GM18505 (cell line): ENCODE measurements around the gene IRAK4.

Experiments
- ATAC-seq: cut with Tn5 transposase; IDR thresholded peaks from one replicate; pipeline ENCODE4 v1.9.1; 2021; ENCODE audit not compliant: unreplicated experiment
- POLR2A ChIP-seq: IDR thresholded peaks from 4 replicates; pipeline ENCODE4 v1.6.1; 2011; ENCODE audit warnings: borderline replicate concordance; ENCODE audit not compliant: insufficient read depth, insufficient read length; ENCODE audit errors: extremely low read depth

The IRAK4 gene

DNA sequence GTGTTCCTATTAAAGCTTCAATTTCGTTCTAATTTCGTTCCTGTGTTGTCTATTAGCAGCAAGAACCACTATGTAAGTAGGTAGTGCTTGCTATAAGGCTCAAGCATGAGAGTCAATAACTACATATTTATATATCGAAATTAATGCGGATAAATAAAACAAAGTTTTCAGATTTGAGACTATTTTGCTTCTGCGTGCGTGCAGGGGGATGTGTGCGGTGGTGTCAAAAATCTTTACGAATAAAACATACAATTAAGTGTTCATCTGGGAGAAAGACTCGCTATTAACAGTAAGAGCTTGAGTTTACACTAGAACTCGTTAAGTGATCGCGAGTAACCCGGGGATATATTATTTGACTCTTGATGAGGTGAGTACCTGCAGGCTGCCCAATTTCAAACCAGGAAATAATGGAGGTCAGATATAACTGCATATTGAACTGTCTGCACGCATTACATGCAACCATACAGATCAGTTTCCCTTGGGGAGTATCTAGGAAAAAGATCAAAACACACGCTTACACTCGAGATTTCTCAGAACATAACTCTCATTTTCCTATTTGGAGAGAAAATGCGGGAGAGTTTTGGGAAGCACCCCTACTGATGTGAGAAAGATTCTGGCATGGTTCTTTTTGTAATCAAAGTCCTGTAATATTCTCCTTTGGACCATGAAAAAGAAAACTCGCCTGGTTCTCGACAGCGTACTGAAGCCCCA, 46.6 kb downstream of the IRAK4 start:
- no peak for ATAC-seq
- no peak for TF ChIP-seq POLR2A

DNA sequence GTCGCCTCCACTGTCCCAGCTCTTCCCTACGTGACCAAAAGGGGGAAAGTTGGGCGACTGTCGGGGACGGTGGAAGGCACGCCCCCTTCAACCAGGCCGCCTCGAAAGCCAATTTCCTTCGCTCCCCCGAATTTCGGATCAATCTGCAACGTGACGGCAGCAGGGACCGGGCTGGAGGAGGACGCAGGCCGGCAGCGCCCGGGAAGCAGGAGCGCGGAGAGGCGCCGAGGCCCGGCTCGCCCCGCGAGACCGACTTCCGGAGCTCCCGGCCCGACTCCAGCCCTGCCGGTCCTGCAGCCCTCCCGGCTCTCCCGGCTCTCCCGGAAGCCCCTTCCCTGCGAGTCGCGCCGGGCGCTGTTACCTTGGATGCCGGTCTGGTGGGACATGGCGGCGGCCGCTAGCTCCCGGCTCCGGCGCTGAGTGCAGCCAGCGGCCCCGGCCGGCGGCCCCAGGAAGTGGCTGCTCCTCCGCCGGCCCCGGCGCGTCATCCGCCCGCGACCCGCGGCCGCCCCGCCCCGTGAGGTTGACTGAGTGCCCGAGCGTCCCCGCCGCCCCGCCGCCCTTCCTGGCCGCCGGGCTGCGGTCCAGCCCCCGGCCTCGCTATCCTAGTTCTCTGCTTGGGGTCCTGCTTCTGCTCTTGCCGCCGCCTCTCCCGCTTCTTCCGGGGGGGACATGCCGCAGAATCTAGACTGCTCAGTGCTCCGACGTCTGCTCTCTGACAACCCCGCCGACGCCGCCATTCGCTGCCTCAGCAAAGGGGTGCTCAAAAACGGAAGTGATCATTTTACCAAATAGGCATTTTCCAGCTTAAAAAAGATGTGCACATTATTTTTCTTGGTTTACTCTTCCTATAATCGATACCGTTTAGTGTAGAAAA, 47.3 kb downstream of the IRAK4 start, which contains the start of gene TWF1:
Gene TWF1 (minus strand): TSS at position 458 of the 877 bp plus-strand sequence. CDS start 72 bp downstream, at position 386.
- peak; percentile 97 for ATAC-seq
- TF ChIP-seq POLR2A, result peak; percentile 96

DNA sequence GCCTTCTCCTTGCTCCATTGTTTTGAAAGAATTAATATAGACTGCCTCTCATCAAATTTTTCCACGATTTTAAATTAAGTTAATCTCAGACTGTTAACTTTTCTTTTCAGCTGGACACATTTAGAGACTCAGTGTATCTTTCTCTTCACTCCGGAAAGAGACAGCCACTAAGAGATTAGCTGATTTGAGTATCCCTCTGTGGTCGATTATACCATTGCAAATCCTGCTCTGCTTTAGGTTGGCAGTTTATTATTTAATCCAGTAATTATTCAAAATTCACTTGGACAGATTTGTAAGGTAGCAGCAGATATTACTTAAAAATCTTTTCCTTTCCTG, 48.0 kb downstream of the IRAK4 start:
- no peak for ATAC-seq
- TF ChIP-seq POLR2A, result no peak

DNA sequence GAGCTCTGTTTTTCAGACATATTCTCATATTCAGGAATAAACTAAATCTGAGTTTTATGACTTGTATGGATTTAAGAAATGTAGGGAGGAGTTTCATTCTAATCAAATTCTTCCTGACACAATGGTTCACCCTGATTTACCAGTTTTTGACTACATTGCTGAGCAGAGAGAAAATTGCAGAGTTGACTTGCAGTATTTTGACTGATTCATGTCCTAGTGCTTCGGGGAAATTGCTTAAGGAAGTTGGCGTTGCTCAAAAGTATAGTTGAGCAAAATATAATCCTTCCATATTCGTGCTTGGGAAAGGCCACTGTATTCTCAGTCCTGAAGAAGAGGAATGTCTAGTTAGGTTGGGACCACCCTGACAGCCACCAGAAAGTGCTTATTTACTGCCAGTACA, 48.6 kb downstream of the IRAK4 start:
- no peak for ATAC-seq
- no peak for TF ChIP-seq POLR2A

DNA sequence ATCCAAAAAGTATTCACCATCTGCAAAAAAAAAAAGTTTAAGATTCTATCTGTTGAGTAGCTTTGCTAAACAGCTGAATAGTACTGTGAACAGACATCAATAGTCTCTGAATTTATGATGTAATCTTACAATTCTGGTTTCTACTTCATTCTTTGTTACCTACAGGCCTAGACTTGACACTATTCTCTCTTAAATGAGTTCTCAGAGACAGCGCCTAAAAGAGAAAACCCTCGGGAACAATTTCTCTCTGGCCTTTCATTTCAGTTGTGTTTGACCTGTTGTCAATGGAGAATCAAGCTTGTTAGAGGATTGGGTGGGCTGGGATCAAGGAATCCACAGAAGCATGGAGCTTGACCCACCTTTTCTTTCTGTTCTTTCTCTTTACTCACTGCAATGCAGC, 53.3 kb downstream of the IRAK4 start:
- TF ChIP-seq POLR2A, result no peak
- ATAC-seq, result no peak

DNA sequence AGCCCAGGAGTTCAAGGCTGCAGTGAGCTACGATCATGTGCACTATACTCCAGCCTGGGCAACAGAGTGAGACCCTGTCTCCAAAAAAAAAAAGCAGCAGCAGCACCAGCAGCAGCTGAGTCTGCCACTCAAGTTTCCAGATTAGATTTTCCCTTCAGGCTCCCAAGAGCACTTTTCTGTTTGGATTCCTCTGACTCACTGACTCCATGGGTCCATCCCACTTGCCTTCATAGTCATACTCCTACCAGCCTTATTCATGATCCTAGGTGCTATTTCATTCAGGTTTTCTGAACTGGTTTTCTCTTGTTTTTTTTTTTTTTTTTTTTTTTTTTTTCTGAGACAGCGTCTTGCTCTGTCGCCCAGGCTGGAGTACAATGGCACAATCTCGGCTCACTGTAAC, 54.2 kb downstream of the IRAK4 start:
- ATAC-seq, result no peak

DNA sequence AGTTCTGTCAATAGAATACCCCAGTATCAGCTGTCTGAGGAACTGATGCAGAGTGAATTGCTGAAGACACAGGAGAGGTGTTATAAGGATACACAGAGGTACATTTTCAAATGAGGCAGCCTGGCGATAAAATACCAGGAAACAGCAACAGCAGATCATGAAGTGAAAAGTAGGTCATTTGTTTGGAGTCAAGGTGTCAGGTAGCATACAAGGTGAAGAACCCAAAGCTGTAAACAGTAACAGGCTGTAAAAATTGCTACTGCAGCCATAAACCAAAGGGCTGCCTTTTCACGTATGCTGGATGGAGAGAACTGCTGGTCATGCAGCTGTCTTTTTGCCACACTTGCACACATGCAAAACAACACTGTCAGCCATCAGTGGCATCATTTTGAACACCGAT, 56.7 kb downstream of the IRAK4 start:
- TF ChIP-seq POLR2A, result no peak
- ATAC-seq, result no peak

More for the DNA sequence above, 54.2 kb downstream of the IRAK4 start:
- TF ChIP-seq POLR2A, result no peak

DNA sequence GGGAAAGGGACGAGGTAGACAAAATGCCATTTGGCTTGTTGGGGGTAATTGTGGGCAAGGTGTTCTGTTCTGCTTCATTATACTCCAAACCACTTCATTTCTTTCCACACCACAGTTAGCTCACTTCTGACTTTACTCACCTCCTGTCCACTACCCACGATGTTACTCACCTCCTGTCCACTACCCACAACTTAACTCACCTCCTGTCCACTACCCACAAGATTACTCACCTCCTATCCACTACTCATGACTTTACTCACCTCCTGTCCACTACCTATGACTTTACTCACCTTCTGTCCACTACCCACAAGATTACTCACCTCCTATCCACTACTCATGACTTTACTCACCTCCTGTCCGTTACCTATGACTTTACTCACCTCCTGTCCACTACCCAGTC, 57.4 kb downstream of the IRAK4 start:
- no peak for TF ChIP-seq POLR2A
- ATAC-seq, result no peak

DNA sequence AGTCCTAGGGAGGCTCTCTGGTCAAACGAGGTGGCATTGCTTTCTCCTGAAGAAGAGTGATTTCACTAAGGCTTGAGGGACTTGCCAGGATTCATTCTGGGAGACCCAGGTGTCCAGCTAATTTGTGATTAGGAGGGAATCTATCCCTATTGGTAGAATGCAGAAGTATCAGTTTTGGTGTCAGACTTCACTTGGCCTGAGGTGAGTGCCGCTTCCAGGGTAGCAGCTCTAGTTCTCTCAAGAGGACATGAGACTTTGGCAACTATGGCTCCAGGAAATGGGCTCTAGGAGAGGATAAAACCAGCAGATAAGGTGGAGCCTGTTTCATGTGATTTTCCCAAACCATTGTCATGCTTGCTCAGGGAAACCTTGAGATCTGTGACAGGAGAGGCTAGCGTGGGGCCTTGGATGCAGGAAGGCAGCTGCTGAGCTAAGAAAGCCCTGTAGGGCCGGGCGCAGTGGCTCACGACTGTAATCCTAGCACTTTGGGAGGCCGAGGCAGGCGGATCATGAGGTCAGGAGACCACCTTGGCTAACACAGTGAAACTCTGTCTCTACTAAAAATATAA, 65.5 kb downstream of the IRAK4 start:
- no peak for TF ChIP-seq POLR2A
- ATAC-seq, result no peak

DNA sequence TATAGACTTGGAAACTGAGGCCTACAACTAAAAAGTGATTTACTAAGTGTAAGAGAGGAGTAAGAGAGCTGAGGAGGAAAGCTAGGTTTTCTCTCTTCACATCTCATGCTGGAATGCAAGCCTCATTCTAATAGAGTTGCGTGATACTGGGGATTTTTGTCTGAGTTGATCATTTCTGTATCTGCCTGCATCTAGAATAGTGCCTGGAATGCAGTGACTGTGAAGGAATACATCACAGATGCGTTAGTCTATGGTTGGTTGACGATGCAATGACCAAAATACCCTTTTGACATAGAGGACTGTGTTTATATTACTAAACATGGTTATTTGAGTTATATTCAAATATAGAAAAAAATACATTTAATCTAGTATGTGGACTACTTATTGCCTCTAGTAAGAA, 67.9 kb downstream of the IRAK4 start:
- ATAC-seq, result no peak
- TF ChIP-seq POLR2A, result no peak

DNA sequence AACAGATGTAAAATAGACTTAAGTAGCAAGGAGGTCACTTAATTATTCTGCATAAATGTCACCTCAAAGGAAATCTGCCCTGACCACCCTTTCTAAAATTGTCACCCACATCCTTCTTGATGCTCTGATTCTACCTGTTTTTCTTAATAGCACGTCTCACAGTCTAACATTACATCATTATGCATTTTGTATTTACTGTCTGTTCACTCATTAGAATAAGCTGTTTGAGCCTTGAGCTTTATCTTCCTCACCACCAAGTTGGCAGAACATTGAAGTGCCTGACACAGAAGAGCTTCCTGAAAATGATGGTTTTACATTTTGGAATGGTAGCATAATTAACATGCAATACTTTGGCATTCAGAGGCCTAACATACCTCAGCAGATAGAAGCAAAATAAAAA, 68.3 kb downstream of the IRAK4 start:
- TF ChIP-seq POLR2A, result no peak
- ATAC-seq, result no peak

DNA sequence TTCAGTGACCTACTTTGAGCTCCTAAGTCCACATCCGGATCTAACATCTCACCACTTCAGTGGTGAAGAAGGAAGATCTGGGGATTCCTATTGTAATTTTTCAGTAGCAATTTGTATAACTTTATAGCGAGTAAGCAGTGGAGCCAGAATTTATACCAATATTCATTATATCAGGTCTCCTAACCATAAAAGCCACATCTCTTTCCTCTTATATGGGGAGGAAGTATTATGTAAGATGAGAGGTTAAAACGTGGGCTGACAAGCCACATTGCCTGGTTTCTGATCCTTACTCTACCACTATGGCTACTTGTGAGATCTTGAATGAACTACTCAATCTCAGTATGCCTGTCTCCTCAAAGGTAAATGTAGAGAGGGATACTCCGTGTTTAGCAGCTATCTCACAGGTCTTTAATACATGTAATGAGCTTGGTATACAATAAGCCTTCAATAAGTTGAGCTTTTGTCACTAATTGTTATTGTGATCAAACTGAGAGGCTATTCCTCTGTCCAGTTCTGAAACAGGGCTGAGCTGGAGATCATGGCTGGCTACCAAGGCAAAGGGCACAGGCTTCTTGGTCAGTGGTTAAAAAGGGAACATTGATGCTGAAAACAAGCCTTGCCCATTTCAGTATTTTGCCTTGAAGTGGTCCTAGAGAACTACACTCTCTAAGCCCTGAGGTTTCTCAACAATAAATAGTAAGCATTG, 73.9 kb downstream of the IRAK4 start:
- no peak for TF ChIP-seq POLR2A
- ATAC-seq, result no peak

DNA sequence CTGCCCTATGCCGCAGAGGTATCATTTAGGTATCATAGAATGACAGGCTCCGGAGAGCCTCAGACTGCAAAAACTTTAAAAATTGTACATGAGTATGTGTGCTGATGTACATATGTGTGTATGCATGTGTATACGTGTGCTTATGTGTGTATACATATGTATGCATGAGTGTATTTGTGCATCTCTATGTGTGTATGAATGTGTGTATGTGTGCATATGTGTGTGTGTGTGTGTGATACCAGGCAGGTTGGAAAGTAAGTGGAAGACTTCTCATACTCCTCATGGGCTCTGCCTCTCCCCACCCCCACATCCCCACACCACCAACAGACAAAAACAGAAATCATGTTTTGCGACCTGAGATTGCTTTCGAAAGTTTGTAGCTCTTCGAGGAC, 76.5 kb downstream of the IRAK4 start:
- no peak for TF ChIP-seq POLR2A
- peak; percentile 9 for ATAC-seq

DNA sequence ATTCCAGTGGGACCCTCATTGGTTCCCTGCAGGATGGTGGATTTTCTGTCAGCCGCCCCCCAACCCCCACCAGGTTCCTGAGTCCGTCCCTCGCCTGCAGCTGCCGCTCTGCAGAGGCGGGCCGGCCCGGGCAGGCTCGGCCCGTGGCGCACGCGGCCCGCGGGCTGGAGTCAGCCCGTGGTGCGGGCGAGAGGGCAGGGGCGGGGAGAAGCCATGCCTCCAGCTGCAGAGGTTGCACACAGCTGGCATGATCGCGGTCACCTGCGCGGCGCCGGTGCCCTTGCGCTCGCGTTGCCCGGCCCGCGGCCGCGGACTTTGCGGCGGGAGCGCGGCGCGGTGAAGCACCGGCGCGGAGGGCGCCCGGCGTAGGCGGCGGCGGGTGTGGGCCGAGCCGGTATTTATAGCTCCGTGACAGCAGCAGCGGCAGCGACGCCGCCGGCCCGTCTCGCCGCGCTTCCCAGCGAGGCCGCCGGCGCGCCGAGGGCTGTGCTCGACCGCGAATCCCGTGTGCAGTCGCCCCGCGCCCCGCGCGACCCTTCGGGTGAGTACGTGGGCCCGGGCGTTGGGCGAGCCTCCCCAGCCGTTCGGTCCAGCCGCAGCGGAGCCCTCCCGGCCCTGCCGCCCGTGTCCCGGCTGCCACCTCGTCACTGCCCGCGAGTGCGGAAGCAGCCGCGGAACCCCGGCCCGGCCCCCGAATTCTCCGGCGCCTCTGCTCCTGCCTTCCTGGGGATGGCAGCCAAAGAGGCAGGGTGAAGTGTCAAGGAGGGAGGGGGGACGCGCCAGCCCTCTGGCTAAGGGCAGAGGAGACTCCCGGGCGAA, 77.1 kb downstream of the IRAK4 start, which contains the start of gene TMEM117:
Gene TMEM117 (plus strand): TSS at position 426 of the 819 bp plus-strand sequence.
- peak; percentile 78 for TF ChIP-seq POLR2A
- ATAC-seq, result peak; percentile 76
